Nucleus accumbens (tissue), 56 donors: Measurements from ENCODE around the gene TMEM63A.

Experiments
- DNase-seq, 56 donors: peaks; one replicate each; lab custom pipeline; 2025; lab: John Stamatoyannopoulos, UW

The TMEM63A gene

DNA sequence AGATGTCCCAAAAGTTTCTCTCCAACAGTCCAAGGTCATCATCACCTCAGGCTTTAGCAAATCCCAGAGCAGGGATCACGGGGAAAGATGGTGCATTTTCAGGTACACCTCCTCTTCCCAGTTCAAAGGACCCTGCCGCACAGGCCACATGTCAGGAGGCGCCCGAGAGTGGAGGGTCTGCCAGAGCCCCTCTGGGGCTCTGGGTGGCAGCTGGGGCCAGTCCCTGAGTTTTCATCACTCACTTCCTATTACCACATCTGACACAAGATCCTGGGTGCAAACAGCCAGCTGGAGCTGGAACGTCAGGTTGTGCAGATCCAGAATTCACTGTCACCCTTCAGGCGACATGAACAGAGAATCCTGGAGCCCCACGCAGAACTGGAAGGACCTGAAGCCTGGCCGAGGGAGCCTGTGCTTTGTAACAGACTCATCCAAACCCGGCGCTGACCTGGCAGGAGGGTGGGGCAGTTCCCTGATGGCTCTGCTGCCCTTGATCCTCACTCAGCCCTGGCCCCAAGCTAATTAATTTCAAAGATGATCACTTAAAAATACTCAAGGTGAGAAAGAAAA is 8.8 kb downstream of the TMEM63A start:
- DNase-seq: no peak

DNA sequence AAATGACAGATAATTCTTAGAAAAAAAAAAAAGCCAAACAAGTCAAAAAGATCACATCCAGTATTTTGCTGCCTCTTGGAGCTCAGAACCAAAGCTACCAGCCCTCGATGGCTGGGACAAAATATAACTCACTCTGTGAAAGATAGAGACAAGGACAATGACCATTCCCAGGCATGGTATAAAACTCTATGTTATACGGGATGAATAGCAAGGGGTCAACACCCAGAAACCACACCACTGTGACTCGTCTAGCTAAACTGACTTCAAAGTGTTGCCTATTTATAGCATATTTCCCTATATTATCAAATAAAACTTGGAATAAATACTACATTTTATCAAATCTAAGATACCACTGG is 10.1 kb downstream of the TMEM63A start:
- no peak for DNase-seq

DNA sequence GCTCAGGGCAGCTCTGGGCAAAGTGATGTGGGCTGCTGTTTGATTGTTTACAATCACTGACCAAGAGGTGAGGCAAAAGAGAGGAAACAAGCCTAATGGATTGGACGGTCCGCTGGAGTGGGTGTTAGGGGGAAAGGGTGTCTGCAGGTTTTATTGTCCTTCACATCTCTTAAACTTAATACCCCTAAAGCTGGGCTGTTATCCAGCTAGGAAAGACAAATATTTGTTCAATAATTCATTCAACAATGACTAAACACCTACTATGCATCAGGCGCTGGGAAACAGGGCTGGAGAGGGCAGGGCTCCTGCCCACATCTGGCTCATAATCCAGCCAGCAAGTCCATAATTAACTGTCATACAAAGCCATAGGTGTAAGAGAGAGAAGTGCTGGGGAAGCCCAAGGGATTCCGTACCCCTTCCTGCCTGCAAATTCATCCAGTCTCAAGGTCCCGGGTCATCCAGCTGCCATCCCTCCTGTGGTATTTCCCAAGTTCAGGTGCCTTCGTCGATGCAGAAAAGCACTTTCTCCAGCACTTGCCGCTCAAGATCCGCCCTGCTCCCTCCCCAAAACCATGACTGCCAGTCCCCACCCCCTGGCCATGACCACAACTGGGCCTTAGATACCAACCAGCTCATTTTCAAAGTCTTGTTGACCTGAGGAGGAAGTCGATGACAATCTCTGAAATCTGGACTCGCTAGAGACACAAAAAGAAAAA is 10.7 kb downstream of the TMEM63A start:
- DNase-seq: no peak

DNA sequence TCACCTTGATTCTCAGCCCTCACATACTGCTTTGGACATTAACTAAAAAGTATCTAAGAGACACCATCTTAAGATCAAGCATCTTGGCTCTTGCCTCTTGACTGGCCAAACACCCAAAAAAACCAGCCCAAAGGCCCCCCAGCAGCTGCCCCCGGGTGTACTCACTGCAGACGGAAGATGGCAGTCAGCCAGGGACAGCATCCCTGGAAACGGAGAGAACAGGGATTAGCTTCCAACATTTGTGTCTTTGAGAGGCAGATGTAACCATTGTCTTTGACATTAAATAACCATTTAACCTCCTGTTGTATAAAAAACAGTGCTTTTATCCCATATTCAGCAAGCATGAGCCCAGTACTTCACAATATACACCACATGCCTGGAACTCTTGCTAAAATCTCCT is 11.3 kb downstream of the TMEM63A start:
- DNase-seq: peak in 11 of 56 donors; percentile 7 to 54 (median 26)

DNA sequence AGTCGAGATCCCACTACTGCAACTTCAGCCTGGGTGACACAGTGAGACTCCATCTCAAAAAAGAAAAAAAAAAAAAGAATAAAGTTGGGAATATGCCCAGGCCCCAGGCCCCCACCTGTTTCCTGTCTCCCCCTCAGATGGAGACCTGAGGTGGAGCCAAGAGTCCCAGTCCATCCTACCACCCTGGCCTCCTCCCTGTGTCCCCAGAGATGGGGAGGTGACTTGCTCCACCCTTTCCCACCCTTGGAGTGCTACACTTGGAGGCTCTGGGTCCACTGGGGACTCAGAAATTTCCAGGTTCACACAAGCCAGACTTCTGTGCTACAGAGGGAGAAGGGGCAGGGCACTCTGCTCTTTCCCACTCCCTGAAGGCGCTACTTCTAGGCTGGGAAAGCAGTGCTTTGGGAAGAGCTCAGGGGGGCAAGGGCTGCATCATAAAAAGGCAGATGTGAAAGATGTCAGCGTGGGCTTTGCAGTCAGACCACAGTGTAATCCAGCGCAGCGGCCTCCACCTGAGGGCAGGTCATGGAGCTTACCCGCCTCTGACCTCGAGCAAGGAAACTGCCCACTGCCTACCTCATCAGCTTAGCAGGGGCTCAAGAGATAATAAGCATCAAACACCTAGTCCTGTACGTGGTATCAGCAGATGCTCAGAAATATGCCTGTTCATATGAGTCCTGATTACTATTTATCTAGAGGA is 13.4 kb downstream of the TMEM63A start:
- DNase-seq: no peak

DNA sequence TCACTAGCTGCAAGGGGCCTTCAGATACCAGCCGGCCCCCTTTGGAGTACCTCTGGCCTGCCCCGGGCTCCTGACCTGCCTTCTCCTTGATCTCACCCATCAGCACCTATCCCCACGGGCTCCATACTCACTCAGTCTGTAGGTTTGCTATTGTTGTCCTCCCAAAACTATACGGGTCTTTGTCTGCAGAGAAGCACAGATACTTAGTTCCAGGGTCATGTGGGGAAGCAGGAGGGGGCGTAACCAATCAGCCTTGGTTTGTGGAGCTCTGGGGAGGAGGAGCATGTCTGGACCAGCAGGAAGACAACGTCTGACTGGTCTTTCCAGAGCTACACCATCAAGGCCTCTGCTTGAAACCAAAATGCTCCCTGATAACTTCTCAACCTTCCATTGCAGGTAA is 15.2 kb downstream of the TMEM63A start:
- DNase-seq: no peak

DNA sequence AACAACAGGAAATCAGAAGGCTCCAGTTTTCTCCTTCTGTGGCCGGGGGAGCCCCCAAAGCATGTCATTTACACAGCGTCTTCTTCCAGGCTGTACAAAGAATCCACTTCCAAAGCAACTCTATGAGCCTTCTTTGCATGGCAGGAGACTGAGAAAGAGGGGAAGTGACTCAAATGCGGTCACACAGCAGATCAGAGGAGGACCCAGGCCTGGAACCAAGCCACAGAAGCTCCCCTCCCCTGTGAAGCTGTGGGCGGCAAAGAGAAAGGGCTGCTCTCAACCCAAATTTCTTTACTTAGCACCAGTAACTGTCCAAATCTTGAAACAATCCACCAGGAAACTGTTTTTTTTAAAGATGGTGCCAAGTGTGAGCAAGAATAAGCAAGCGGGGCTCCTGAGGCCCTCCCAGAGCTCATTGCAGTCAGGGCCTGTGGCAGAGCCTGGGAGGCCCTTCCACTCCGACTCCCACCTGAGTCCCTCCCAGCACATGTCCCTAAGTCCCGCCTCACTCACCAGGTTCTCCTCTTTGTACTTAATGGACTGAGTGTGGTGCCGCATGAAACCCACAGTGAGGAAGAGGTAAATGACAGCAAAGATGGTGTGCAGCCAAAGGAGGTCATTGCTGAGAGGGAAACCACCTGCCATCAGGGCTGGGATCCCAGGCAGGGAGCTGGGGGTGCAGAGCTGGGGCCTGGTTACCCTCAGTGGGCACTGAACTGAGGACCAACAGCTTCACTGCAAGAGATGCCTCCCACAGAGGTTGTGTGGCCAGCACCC is 15.9 kb downstream of the TMEM63A start:
- no peak for DNase-seq

DNA sequence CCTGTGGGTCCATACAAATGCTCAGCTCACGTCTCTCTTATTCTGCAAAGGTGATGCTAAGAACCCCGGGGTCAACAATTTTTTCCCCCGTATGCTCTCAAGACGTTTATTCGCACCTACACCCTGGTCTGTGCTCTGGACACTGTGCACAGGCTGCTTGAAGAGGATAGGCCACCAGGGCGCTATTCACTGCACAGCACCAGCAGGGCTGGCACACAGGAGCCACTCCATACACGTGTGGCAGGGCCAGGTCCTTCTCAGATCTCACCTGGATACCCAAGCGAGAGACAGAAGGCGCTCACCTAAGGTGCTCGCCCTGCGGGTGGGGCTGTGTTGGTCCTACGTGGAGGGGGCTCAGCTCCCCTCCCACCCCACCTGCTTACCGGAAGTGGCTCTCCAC is 16.7 kb downstream of the TMEM63A start:
- DNase-seq: no peak

DNA sequence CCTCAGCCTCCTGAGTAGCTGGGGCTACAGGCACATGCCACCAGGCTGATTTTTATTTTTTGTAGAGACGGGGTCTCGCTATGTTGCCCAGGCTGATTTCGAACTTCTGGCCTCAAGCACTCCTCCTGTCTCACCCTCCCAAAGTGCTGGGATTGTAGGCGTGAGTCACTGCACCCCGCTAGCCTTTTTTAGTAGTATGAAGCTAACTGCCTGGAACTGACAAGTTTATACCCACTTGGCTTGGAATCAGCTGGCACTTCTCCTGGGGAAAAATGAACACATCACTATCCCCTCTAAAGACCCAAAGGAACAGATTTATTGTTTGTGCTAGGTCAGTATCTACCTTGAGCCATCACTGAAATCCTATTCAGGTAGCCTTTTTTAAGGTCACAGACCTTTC is 19.0 kb downstream of the TMEM63A start:
- DNase-seq: no peak

DNA sequence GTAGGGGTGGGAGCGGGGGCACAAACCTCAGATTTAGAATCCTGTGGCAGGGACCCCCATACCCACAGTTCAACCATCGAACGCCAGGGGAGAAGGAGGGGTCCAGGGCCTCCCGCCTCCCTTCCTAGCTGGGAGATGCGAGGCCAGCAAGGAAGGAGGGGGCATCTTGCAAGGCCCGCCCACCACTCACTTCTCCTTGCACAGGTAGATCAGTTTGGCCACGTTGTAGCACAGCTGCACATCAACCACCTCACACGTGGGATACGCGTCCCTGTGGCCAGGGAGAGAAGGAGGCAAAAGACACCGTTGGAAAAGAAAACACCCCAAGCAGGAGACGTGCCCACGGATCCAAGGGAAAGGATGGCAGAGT is 19.6 kb downstream of the TMEM63A start:
- no peak for DNase-seq

DNA sequence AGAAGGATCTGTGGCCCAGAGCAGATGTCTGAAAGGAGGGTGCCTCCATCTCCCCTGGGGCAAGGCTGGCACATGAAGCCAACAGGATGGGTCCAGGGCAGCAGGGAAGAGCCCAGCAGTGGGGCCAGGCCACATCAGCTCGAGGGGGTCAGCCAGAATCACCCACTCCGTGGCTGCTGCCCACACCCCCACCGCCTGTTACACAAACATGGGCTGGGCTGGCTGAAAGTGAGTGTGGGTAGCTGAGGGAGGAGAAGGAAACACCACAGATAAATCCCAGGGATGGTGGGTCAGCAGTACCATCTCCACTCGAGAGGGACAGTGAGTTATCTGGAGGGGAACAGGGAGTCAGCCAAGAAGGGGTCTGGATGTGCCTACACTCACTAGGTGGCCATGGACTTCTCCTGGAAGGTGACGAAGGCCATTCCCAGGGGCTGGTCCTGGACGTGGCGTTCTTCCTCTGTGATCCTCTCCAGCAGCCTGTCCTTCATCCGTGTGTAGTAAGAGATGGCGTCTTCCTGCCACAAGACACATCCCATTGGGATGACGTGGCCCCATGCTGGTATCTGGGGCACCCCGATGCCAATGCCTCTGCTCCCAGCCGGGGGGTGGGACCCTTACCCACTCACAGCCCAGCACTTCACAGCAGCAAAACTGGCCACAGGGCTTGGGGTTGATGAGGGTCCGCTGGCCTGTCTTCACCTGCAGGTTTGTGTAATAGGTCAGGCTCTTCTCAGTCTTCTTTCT is 20.2 kb downstream of the TMEM63A start:
- DNase-seq: no peak

DNA sequence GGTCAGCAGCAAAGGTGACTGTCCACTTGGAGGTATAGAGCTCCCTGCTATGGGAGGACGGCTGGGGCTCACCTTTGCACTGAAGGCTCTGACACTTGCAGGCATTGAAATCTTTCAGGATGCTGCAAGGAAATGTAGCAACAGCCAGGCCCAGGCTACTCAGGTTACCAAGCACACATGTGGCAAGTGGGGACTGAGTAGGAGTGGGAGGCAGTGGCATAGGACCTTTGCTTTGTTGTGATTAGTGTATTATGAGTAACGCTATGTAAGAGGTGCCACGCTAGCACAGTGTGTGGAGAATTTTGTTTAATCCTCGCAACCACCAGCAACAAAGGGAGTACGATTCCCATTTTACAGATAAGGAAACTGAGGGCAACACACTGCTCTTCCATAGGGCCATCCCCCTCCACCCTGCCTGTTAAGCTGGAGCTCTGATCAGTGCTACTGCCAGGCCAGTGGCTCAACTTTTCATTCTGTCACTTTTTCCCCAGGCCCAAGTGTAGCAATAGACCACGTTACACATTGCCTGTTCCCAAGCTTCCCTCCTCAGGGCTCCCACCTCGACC is 21.2 kb downstream of the TMEM63A start:
- no peak for DNase-seq

DNA sequence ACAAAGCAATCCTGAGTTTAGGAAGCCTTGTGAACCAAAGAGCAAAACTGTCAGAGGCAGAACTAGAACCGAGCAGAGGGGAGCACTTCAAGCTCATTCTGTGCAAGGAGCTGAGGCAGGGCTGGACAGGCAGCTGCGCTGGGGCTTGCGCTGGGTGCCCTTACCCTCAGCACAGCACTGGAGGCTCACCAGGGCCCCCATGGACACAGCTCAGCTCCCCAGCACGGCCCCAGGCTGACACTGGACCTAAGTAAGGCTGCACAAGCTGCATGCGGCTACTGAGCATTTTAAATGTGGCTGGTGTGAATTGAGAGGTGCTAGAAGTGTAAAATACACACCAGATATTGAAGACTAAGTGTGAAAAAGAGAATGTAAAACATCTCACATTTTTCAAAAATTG is 22.1 kb downstream of the TMEM63A start:
- no peak for DNase-seq

DNA sequence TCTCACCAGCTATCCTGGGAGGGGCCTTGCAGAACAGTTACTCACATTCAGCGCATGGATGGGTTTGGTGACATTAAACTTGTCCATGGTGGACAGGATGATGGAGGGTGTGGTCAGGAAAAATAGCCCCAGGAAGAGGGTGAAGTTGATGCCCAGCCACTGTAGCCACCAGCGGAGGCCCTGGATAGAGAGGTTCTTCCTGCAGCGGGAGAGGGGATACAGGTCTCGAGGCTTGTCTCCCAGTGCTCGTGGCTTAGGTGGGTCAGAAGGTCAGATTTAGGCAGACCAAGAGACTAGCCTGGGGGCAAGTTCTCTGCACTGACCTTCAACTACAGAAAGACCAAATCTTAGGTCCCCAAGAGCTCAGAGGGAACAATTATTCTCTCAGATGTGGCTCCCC is 23.0 kb downstream of the TMEM63A start:
- no peak for DNase-seq

DNA sequence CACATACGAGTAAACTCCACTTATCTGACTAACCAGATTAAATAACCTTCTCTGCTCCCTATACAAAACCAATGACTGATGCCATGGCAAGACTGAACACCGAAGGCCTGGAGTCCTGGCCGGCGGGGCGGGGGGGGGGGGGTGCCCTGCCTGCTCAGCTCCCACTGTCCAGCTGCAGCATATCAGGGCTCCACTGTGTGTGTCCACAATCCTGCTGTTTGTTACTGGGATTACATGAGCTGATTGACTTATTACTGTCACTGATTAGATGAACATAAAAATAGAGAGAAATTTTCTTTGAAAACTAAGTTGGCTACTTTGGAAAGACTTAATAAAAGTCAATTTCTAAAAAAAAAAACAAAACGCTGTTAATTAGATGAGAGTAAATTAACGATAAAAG is 24.9 kb downstream of the TMEM63A start:
- peak in 26 of 56 donors; percentile 12 to 69 (median 44) for DNase-seq

DNA sequence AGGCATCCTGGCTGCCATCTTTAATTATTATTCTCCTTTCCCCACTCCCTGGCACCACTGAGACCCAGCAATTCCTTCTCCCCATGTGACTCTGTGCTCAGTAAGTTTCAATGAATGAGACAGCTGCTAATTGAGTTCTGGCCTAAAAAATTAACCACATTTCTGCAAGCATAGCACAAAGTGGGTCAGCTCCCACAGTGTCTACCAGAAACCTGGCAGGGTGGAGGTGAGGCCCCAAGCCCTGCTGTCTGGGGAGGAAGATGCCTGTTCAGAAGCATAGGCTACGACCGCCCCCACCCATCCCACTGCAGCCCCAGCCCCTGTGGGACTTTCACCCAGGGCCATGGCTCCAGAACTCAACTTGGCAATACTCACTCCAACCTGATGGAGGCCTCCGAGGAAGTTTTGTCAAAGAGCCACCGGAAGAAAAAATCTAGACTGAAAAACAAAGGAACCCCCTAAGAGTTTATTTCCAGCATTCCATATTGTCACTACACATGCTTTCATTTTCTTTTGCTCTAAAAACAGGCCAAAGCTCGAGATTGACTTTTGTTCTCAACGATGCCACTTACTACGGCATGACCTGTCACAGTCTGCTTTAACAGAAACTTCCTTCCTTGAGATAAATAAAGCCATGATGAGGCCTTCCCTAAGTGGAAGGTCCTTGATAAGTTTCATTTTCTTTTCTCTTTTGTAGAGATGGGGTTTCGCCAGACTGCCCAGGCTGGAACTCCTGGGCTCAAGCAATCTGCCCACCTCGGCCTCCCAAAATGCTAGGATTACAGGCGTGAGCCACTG is 26.5 kb downstream of the TMEM63A start:
- peak in 4 of 56 donors; percentile 20 to 29 (median 24) for DNase-seq

DNA sequence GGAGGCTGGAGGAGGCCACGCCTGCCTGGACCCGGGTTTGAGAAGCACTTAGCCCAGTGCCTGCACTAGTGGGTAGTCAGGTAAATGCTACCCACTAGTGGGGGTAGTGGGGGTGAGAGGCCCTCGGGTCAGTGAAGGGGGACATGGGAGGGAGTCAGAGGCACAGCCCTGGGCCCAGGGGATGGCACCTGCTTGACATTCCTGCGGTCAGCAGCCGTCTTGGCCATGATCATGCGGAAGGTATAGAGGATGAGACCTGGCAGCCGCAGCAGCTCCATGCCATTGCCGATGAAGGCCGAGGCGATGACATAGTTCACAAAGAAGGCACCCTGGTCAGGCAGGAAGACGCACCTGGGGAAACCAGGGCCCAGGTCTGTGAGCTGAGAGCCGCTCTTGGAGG is 28.7 kb downstream of the TMEM63A start:
- no peak for DNase-seq

DNA sequence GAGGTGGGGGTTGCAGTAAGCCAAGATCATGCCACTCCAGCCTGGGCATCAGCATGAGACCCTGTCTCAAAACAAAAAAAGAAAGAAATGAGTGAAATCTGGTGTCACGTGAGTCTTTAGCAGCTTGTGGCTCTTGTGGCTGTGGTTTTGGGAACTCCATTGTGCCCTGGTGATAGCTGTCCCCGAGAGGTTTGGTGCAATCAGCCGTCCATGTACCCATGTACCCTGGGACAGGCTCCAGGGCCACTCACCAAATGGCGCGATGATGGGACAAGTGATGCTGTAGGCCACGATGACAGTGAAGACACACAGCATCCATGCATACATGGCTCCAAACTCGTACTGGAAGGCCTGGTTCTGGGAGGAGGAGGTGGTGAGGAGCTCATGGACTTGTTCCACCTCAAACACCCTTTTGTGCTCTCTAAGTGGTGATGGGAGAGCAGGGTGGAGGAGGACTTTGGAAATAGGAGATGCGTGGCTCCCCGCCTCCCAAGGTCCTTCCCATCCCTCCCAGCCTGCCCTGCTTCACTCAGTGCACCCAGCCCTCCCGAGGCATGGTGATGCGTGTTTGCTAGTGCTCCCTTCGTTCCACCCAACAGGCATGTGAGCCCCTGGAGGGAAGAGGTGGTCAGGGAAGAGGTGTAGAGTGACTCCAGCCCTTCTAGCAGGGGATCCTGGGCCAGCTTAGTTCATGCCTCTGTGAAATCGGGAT is 29.6 kb downstream of the TMEM63A start:
- no peak for DNase-seq

DNA sequence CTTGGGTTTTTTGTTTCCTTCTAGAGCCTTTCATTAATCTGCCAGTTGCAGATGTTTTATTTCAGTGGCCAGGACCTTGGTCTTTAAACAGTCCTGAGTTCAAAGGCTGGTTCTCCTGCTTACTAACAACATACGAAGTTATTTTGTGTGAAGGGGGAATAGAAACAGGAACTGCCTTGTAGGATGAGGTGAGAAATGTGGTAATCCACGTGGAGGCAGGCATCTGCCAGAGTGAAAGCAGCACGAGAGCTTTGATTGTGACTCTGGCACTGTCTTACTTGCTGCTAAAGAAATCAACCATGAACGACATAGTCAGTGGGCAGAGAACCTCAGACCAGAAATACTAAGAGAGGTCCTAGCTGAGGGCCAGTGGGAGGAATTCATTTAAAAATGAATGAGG is 30.4 kb downstream of the TMEM63A start:
- no peak for DNase-seq
